Fibroblast of peridontal ligament (primary cell): ENCODE measurements around the gene PLCB4.

ENCODE experiments used
- DNase-seq: peaks from one replicate; pipeline ENCODE4 v3.0.0-alpha.2; 2010; ENCODE audit errors: extremely low read depth

PLCB4 gene

DNA sequence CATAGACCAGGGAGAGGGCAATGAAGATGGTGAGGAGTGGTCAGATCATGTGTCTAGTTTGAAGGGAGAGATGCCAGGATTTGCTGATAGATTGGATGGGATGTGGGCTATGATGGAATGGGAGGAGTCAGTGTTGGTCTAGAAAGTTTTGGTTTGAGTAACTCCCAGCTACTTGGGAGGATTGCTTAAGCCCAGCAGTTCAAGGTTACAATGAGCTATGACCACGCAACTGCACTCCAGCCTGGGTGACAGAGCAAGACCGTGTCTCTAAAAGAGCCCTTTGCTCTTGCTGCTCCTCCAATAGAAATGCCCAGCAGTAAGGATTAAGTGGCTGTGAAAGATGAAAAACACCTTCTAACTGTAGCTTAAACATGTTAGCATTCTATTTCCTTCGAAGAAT lies 427.3 kb downstream of the PLCB4 start:
- no peak for DNase-seq

DNA sequence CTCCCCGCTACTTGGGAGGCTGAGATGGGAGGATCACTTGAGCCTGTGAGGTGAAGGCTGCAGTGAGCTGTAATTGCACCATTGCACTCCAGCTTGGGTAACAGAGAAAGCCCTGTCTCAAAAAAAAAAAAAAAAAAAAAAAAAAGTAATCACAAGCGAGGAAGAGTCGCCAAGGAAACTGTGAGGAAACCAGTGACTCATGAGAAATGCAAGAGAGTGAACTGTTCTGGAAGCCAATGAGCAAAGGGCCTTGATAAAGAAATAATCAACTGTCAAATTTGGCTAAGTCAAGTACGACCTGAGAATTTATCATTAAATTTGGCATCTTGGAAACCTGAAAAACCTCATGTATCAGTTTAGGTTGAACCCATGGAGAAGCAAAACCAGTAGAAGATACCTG lies 429.4 kb downstream of the PLCB4 start:
- peak; percentile 56 for DNase-seq

DNA sequence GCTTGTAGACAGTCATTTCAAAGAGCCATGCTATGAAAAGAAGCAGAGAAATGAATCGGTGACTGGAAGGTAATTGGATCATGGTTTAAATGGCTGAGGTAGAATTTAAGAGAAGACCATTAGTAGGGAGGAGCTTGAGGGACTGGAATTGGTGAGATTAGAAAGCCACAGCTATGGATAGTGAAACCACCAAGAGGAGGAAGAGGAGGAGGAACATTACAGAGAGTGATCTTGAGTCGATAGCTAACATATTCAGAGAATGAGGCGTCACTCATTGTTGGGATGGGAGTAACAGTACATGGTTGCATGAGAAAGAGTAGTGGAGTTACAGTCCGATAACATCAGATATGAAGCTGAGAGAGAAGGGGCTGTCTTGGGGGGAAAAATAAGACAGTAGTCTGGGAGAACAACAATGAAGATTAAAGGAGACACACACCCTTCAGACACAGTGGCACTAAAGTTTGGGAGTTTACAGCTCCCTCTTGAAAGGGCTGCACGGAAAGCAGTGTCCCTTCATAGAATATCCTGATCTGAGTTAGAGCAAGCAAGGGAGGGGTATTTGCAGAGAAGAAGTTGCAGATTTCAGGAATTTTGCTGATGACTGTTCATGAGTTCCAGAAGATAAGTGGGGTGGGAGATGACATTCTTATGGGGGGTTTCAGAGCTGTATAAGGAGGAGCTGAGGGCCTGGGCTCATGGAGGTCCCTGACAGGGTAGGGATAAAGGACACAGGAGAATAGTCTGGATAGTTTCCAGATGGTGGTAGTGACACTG lies 430.4 kb downstream of the PLCB4 start:
- no peak for DNase-seq

DNA sequence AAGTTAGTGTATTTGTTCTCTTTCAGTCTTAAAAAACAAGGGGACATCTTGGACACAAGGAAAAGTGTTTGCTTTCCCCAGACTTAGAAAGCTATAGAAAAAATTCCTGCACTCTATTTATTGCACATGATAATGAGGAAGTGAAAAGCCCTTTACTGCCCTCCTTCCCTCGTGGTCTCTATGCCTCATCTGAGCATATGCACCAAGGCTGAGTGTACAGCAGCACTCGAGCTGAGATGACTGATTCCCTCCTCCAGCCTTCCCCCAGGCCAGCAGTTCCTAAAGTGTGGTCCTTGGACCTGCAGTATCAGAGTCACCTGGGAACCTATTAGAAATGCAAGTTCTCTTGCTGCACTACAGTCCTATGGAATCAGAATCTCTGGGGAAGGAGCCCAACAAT lies 431.2 kb downstream of the PLCB4 start:
- DNase-seq = no peak

DNA sequence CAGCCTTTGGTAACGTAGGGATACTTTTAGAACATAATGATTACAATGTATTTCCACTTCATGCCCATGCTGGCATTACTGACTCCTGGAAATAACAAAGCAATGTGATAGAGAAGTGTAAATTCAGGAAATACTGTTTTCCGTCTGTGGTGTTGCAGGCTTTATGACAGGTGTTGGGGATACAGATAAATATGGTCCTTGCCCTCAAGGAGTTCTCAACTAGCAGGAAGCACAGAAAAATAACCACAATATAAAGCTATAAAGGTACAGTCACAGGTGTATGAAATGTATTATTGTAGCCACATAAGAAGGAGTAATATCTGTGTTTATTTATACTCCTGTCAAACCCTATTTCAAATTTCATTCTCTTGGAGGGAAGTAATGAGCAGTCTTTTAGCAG lies 432.6 kb downstream of the PLCB4 start:
- no peak for DNase-seq

DNA sequence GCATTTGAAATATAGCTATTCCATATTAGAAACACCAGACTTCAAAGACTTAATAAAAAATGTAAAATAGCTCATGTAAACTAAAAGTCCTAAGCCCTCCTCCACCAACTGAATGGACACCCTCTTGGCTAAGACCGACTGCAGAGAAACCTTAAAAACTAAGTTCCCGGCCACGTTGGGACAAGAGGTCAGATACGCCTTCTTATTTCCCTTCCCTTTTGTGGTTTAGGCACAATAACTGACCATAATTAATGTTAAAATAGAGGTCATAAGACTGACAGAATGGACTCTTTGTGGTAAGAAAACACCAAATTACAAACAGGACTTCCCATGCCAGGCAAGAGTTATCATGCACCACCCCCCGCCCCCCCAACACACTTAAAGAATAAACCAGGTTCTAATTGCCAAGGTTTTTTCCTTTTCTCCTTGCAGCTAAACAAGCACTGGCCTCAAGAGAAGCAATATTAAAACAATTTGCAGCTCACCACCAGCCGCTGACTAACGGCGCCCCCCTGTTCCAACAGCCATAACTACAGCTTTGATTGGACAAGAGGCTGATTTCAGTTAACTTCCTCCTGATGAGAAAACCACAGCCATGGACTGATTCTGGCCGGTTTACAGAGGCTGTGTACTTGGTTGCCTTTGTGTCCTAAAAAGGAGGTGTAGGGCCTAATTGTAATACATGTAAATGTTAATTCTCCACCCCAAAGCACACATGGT lies 434.8 kb downstream of the PLCB4 start:
- DNase-seq = peak; percentile 85

DNA sequence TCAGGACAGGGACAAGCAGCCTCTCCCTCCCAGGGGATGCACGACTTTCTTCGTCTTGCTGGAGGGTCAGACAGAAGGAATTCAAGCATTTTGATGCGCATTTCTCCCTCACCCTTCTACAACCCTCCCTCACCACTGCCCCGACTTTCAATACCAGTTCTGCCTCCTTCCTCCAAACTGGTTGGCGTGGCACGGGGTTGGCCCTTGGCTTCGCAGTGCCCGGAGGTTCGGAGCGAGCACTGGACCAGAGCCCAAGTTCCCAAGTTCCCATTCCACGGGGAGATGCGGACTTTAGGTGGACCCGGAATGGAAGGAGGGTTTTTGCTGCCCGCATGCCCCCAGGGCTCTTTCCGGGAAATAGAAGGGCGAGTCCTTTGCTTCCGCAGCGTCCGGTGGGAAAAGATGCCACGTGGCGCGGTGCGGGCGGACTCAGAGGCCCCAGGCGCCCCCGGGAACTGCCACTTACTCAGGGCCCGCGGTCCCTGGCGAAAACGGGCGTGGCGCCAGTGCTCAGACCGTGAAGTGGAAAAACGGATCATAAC lies 437.5 kb downstream of the PLCB4 start:
- no peak for DNase-seq

DNA sequence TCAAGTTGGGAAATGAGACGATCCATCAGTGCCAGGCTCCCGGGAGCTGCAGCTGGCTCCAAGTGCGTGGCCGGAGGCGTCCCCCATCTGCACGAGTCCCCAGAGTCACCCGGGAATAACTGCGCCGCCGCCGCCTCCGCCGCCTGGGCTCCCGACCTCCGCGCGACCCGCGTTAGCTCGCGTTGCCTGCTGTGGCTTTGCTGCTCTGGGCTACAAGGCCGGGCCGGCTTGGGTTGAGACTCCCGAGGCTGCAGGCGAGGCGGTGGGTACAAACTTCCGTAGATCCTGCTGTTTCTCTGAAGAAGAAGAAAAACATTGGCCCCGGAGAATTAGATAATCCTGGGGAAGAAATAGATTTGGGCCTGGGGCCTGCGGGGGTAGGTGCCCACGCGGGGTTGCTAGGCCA lies 438.1 kb downstream of the PLCB4 start:
- no peak for DNase-seq

DNA sequence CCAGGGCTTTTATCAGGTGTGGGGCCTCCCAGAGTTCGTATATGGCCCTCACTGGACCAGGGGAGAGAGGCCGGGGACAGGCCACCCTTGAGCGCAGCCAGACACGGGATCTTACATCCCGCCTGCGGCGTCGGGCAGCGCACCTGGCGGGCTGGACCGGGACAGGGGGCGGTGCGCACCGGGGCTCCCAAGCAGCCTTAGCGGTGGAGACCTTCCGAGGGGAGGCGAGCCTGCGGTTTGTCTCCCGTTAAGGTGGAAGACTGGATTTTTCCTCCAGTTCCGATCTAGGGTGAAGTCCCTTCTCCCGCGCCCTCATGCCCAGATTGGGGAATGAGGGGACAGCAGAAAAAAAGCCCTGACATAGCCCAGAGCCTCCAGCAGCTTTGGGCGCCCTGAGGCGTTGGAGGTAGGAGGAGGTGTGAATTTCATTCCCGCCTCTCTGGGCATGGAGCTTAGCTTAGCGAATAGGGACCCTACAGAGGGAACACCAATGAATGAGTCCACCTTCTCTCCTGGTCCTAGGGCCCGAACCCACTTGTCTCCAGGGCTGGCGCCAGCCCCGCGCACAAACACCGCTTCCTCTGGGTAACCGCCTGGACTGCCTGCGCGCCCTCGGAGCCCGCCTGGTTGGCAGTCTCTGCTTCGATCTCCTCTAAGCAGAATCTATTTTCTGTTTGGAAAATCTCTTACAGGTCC lies 438.8 kb downstream of the PLCB4 start:
- no peak for DNase-seq

DNA sequence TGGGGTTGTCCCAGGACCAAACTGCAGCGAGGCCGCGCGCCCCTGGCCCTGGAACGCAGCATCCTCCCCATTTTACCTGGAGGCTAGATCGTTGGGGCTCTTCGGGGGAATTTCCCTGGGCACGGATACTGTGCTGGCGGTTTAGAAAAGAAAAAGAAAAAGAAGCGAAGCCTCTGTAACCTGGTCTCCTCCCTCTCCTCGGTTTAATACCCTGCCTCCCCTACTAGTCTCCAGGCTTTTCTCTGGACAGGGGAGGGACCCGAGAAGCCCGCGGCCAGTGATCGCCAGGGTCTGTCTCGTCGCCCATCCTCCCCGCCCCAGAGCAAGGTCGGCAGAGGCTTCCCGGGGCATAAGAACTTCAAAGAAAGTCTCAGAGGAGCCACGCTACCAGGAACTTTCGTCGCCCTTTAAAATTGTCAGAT lies 439.4 kb downstream of the PLCB4 start:
- DNase-seq = no peak

DNA sequence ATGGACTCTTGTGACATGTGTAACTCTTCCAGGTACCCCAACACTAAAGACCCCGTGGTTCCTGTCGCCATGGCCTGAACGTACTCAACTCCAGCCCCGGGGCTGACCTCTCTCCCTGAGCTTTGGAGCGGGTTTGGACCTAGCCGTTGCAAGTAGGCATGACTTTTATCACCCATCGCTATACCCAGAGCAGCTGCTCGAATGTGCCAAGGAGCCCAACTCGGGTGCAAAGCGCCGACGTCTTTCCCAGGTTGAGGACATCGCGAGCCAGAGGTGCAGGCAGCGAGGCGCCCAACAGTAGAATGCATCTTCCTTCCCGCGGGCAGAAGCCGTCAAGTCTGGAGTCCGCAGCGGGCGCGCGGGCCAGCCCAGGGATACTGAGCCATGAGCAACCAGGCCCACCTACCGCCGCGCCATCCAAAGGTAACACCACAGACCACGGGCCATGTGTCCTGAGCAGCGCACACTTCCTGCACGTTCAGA lies 439.9 kb downstream of the PLCB4 start:
- no peak for DNase-seq

DNA sequence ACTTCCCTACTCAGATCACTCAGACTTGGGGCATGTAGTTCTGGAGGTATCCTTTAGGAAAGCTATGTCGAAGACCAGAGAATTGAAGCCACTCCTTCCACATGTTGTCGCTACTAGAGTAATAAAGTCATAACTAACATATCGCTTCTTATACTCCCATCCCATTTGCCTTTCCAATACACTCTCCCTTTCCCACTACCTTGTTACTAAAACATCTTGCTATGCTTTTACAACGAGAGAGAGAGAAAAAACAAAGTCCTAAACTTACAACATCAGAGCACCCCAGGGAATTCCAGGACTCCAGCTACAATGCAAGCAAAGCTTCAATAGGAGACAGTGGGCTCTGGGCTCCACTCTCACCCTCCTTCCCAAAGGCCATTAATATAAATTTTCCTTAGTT lies 440.4 kb downstream of the PLCB4 start:
- DNase-seq = no peak

DNA sequence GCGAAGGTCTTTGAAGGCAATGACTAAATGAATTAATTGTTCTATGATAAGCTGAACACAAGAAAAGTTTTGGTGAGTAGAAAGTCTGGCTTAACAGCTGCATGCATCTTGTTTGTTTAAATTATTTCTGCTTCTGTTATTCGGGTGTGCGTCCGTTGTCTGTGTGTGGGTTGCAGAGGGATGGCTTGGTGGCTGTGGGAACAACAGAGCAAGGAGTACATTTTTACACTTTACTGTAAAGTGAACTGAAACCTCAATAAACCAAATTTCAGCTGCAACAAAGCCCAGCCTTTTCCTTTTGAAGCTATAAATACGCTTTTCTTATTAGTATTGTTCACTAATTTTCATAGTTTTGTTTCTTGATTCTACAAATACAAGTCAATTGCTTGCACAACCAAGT lies 442.0 kb downstream of the PLCB4 start:
- no peak for DNase-seq

DNA sequence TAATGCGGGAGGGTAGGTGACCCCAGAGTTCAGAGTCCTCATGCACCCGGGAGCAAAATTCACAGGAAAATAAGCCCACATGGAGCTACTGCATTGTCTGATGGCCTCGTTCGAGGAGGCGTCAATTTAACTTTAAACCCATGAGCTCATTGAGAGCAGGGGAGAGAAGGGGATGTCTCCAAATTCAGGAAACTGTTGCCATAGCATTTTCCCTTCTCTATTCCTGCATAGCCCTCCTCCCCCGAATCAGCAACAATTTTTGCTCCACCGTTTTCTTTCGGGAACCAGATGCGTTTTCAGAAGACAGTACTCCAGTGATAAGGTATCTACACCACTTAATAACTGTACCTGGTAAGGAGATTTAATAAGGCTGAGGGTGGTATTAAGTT lies 445.2 kb downstream of the PLCB4 start:
- DNase-seq = no peak

DNA sequence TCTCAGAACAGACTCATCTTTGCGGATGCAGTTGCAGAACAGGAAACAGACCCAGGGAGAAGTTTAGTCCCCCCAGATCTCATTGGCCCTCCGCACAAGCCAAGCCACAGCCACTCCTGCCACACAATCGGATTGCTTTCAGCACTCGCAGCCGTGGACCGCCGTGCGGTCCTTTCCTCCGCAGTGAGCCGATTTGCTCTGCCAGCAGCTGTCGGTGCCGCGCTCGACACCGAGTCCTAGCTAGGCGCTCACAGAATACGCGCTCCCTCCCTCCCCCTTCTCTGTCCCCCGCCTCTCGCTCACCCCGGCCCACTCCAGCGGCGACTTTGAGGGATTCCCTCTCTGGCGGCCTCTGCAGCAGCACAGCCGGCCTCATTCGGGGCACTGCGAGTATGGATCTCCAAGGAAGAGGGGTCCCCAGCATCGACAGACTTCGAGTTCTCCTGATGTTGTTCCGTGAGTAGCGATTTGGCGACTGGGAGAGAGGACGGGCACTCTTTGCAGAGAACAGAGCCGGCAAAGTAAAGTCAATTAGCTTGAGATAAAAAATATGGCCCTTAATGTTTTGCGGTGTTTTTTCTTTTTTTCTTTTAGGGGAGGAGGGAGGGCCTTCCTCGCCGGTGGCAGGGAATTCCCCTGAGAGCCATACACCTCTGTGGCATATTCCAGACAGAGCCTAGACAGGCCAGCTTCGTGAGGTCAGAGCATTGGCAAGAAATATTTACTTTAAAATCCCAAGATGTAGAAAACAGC lies 445.8 kb downstream of the PLCB4 start, which contains the start of gene LAMP5:
TSS of gene LAMP5 (plus strand) at position 130 of the 753 bp plus-strand sequence. CDS start at position 393, 263 bp downstream.
- no peak for DNase-seq

DNA sequence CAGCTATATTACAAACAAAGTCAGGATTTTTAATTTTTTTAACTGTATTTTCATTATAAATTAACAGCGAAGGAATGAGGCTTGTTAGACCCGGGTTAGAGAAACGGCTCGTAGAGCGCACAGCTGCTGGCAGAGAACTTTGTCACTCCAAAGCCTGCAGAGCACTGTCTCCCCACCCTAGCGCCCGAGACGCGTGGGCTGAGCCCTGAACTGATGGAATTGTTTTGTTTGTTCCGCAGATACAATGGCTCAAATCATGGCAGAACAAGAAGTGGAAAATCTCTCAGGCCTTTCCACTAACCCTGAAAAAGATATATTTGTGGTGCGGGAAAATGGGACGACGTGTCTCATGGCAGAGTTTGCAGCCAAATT lies 446.3 kb downstream of the PLCB4 start:
- DNase-seq = no peak

DNA sequence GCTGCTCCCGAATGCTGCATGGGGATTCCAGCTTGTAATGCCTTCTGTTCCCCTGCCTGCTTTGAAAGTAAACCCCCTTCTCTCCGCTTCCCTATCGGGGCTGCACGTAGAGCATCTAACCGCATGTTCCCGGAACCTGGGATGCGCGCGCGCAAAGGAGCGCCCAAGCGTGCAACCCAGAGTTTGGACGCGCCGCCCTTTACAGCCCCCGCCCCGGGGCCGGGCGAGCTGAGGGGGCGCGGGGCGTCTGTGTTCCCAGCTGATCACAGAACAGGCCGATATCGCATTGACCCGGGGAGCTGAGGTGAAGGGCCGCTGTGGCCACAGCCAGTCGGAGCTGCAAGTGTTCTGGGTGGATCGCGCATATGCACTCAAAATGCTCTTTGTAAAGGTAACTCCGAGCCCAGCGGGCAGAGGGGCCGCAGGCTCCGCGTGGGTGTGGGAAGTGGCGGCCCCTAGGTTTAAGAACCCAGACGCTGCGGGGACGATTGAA lies 446.9 kb downstream of the PLCB4 start:
- no peak for DNase-seq

DNA sequence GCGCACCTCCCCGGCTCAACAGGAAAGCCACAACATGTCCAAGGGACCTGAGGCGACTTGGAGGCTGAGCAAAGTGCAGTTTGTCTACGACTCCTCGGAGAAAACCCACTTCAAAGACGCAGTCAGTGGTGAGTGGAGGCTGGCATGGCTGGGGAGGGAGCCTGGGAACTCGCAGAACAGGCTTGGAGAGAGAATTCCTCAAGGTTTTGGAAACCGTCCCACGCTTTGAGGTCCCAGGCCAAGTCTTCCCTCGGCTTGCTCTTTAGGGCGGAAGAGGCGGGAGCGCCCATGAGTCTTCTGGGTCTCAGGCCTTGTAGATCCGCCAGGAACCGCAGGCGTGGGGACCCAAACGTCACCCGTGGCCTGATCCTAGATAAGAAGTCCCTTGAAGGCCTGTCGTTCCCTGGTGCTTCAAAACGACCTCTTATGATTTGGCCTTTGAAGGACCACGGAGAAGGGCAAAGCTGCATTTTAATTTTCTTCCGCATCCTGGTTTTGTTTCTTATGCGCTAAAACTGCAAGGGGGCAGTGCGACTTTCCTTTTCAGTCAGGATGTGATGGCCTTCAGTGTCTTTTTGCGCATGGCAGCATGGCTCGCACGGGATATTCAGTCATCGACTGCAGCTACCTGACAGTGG lies 447.5 kb downstream of the PLCB4 start:
- peak; percentile 47 for DNase-seq

DNA sequence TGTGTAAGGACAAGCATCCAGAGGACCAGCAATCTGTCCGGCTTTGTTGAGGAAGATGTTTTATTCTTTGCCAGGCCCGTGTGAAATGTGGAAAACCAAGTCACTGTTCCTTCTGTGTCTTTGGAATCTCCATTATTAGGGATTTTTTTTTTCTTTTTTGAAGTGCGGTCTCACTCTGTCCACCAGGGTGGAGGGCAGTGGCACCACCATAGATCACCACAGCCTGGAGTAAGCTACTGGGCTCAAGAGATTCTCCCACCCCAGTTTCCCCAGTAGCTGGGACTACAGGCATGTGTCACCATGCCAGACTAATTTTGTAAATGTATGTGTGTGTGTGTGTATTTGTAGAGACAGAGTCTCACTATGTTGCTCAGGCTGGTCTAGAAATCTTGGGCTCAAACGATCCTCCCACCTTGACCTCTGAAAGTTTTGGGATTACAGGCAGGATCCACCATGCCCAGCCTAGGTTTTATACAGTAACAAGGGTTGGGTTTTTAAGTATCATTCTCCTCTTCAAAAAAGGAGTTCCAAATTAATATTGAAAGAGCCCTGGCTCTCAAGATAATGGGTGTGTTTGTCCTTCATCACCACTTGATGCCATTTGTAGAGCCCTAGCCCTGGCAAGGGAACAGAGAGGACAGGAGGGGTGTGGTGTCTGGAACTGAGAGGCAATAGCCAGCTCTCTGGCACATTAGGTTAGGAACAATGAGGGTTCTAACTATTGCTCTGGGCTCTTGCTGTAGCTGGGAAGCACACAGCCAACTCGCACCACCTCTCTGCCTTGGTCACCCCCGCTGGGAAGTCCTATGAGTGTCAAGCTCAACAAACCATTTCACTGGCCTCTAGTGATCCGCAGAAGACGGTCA lies 448.6 kb downstream of the PLCB4 start:
- DNase-seq = no peak
